Pancreas (tissue), 10 donors: ENCODE data around the gene LRRN4. TPM values are rescaled to one million over a fixed set of nuclear protein-coding genes. Genes with fewer than 3 reads are reported as not detected.
"Not testable (repeated sequence)": the region's sequence is repeated elsewhere in the genome, so short reads cannot be mapped to it uniquely, and the experiment has no call there.

ENCODE experiments used
- ATAC-seq, 4 donors: fragments of 200-7000 bp; cut with Tn5 transposase; one replicate each; pipeline versions ENCODE4 v1.8.0 to v1.9.1; 2020; ENCODE audit warnings: mild to moderate bottlenecking in 4 of 4, moderate library complexity in 4 of 4
- DNase-seq, 6 donors: peaks; one replicate each; pipeline ENCODE4 v3.0.0-alpha.2; 2020
- FAIRE-seq: peaks from 2 replicates; lab custom pipeline; 2012; peaks lifted over from hg19 to GRCh38; lab: Jason Lieb, UNC
- H3K27ac ChIP-seq, 4 donors: fragments of 200-600 bp; sonication (generic); 1 replicate in 3 of 4; 2 replicates in 1 of 4; pipeline versions ENCODE4 v1.5.0 to v1.8.0; 2020
- H3K27me3 ChIP-seq, 4 donors: fragments of 200-600 bp; one replicate each; pipeline ENCODE4 v1.8.0; 2021
- H3K36me3 ChIP-seq, 3 donors: fragments of 200-600 bp; sonication (generic) in 1 of 3; one replicate each; pipeline versions ENCODE4 v1.5.0 to v1.8.0; 2020 to 2021
- H3K4me1 ChIP-seq, 3 donors: fragments of 200-600 bp; one replicate each; pipeline ENCODE4 v1.8.0; 2021
- H3K4me3 ChIP-seq, 4 donors: fragments of 200-600 bp; sonication (generic) in 2 of 4; one replicate each; pipeline versions ENCODE4 v1.5.0 to v1.8.0; 2020 to 2021
- H3K9me3 ChIP-seq, 4 donors: fragments of 200-600 bp; one replicate each; pipeline ENCODE4 v1.8.0; 2021
- CTCF ChIP-seq, 4 donors: fragments of 200-600 bp; sonication (generic) in 3 of 4; IDR thresholded peaks; one replicate each; pipeline versions ENCODE4 v1.5.0 to v1.8.0; 2021; ENCODE audit warnings: antibody characterized with exemption in 4 of 4
- WGBS, 2 donors: extraction: QIAGEN DNeasy Blood & Tissue Kit; methylation state at CpG; one replicate each; pipeline ENCODE4 v1.1.7; 2013; 5-methylcytosine and 5-hydroxymethylcytosine counted together
- intact Hi-C, 3 donors: fragments of 100-400 bp; cut with DNase I; formaldehyde crosslinking; loops; one replicate each; pipeline versions ENCODE4 v1.11.1 to v1.14.2; 2022
- polyA plus RNA-seq, 2 donors: library from polyadenylated mRNA; stranded (reverse); fragments of 200-250 nt; gene quantifications; one replicate each; pipeline ENCODE4 v1.2.3, GENCODE V29; 2013
- total RNA-seq, 6 donors: library from RNA; stranded (reverse); fragmentation: NEBNext Ultra II Directional in 4 of 6; extraction: Animal tissue kit (Norgen Biotek cat#: 25700) in 4 of 6; gene quantifications; one replicate each; pipeline versions ENCODE4 v1.2.1 to v1.2.4, GENCODE V29; 2021 to 2023
- donor health status: healthy with polysubstance abuse.
- donor health status: DM: no; HTN: no; CAD: no; lungs with moderate emphysema.
- donor health status: DM: no; HTN: no; CAD: no.
- donor health status: control.
- donor health status: control.
- donor health status: Bipolar disorder and iron deficiency.
- donor health status: DM: yes; HTN: yes; CAD: no.
- donor health status: DM: no; HTN: no; CAD: no.
- donor health status: DM: no; HTN: no; CAD: no.
- donor health status: DM: yes; HTN: yes; CAD: no.

LRRN4 gene
- total and polyA plus RNA-seq, 8 donors = 0.66 to 7.9 (median 2.7) TPM

DNA sequence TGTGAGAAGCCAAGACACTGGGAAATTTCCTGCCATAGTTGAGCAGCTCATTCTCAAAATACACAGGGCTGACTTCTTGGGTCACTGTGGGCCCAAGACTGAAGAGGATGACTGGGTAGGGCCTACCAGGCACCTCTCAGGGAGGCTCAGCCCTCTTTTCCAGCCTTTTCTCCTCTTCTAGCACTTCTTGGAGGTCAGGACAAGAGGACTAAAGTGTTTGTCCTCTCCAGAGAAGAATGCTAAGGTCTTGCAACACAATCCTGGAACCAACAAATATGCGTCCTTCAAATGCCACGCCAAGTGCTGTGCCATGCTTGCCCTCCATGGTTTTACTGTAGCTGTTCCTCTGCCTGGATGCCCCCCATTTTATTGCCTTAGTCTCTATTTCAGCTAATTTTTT is 3.3 kb upstream of the LRRN4 start:
- Histone ChIP-seq H3K4me1 (peaks cover 7 to 10% (median 8%) of the 10 kb centered on the region in 3 donors), H3K27ac (no peak overlapping the region), H3K9me3 (no peaks in the 10 kb centered on the region), H3K4me3 (no peak overlapping the region), H3K36me3 (no peaks in the 10 kb centered on the region), H3K27me3 (no peaks in the 10 kb centered on the region)
- FAIRE-seq = no peak
- ATAC-seq = no peak
- WGBS, 2 donors = 93 to 100% methylated on average over 2 of the region's 2 CpGs
- DNase-seq = no peak
- TF ChIP-seq CTCF (IDR thresholded peaks at IDR 0.05) = no peak
- intact Hi-C loops = no loop called here

GRCh38 chr20:6055981-6056569 is 2.2 kb upstream of the LRRN4 start:
- no peak overlapping the region for H3K27ac ChIP-seq
- H3K4me1 ChIP-seq = peaks cover 7 to 10% (median 8%) of the 10 kb centered on the region in 3 donors
- intact Hi-C loops = no loop called here
- WGBS, 2 donors = 87 to 89% methylated on average over 9 of the region's 9 CpGs
- H3K4me3 ChIP-seq = no peak overlapping the region
- H3K27me3 ChIP-seq = no peaks in the 10 kb centered on the region
- FAIRE-seq = no peak
- no peaks in the 10 kb centered on the region for H3K36me3 ChIP-seq
- no peak for DNase-seq
- H3K9me3 ChIP-seq = no peaks in the 10 kb centered on the region
- no peak for ATAC-seq
- no peak for TF ChIP-seq CTCF (IDR thresholded peaks at IDR 0.05)

DNA sequence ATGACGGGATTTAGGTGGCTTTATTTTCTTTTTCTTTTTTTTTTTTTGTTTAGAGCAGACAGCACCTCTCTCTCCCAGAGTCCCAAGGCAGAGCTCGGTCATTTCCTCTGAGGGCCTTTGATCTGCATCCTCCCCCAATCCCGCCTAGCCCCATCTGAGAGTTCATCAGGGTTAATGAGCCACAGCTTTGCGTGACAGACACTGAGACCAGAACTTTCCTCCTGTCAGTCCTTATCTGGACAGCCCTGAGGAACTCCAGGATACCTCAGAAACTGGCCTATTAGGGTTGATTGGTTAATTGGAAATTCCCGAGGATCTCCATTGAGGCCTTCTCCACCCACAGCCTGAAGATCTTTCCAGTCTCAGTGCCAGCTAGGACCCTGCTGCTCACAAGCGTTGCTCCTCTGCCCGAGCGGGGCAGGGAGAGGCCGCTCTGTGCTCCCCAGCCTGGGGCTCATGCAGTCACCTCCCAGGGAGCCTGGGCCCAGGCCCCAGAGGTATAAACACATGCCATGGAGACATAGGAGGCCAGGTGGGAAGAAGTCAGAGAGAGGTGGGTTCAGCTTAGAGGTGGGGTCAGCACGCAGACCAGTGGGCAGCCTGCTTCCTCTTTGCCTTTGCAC is 1.4 kb upstream of the LRRN4 start:
- H3K27ac ChIP-seq = no peak overlapping the region
- TF ChIP-seq CTCF (IDR thresholded peaks at IDR 0.05) = no peak
- H3K36me3 ChIP-seq = no peaks in the 10 kb centered on the region
- no peaks in the 10 kb centered on the region for H3K9me3 ChIP-seq
- 84 to 85% methylated on average over 9 to 10 of the region's 10 CpGs for WGBS, 2 donors
- no peak for DNase-seq
- H3K4me3 ChIP-seq = no peak overlapping the region
- no peak for FAIRE-seq
- peaks cover 7 to 10% (median 8%) of the 10 kb centered on the region in 3 donors for H3K4me1 ChIP-seq
- no peak for ATAC-seq
- no peaks in the 10 kb centered on the region for H3K27me3 ChIP-seq
- intact Hi-C loops = no loop called here

GRCh38 chr20:6054689-6055051 is 810 bp upstream of the LRRN4 start:
- peaks cover 7 to 10% (median 8%) of the 10 kb centered on the region in 3 donors for H3K4me1 ChIP-seq
- intact Hi-C loops, FAIRE-seq: not testable (repeated sequence)

DNA sequence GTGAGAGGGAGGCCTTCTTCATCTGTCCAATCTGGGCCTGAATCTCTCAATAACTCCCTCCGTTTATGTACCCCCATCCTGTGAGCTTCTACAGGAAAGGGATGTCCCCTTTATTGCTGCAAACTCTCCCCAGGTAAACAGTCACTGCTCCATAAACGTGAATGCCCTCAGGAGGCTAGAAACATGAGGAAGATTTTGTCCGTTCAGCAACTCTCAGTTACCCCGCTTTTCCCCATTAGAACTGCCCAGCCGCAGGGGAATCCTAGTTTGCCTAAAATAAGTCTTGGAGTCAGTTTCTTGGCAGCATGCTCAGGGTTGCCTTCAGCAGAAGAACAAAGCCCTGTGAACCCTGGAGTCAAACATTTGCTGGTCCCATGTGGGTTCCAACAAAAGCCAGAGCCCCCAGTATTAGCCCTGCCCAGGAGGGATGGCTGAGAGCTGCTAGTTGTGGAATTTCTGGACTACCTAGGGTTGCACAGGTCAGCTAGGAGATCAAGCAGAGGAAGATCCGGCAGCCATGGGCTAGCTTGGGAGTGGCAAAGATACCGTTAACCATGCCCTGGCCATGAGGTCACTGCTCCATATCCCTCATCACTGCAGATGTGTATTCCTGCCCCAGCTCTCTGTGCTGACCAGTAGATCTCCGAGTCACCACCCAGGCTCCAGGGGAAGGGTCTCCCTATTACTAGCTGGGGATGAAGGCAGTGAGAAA is 640 bp downstream of the LRRN4 start:
- Histone ChIP-seq H3K4me3 (peak overlapping the region in 1 of 4 donors; percentile 45), H3K27ac (peak overlapping the region in 3 of 4 donors; percentile 22 to 81 (median 75)), H3K4me1 (peaks cover 0 to 3% (median 2%) of the 10 kb centered on the region in 3 donors), H3K36me3 (no peaks in the 10 kb centered on the region), H3K27me3 (no peaks in the 10 kb centered on the region), H3K9me3 (no peaks in the 10 kb centered on the region)
- DNase-seq (no peak), ATAC-seq (no peak), FAIRE-seq (no peak)
- 73% methylated on average over 8 of the region's 8 CpGs for WGBS, 2 donors
- intact Hi-C loops = no loop called here
- no peak for TF ChIP-seq CTCF (IDR thresholded peaks at IDR 0.05)

More at GRCh38 chr20:6054689-6055051, 810 bp upstream of the LRRN4 start:
- not testable (repeated sequence) for H3K27me3 ChIP-seq, ATAC-seq, DNase-seq, H3K36me3 ChIP-seq, H3K27ac ChIP-seq, H3K4me3 ChIP-seq, H3K9me3 ChIP-seq
- 86 to 87% methylated on average over 4 of the region's 4 CpGs for WGBS, 2 donors
